ENCODE measurements around the gene DDX41. TPM values are rescaled to one million over a fixed set of nuclear protein-coding genes. Genes with fewer than 3 reads are reported as not detected.

Gene DDX41
- total RNA-seq, 4 donors from 2014 or later: 96.5 to 170 (median 130) TPM

DNA sequence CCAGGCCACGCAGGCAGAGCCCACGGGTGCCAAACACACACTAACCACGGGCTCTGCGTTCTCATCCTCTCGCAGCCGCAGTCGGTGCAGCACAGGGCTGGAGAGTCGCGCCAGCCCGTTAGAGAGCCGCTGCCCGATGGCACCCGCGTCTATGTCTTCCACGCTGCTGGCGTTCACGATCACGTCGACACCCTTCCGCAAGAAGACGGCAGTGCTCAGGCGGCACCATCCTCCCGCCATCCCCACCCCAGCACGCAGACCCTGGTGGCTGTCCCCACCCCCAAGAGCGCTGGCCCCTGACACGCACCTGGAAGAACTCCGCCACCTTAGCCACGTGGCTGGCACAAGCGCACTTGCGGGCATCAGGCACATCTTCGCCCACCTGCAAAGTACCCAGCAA, 49.3 kb downstream of the DDX41 start:
- no peak for DNase-seq
- Histone ChIP-seq H3K27me3 (peaks cover 6% of the 10 kb centered on the region), H3K27ac (no peak overlapping the region), H3K4me3 (no peak overlapping the region), H3K9me3 (no peaks in the 10 kb centered on the region), H3K4me1 (peaks cover 7 to 19% (median 11%) of the 10 kb centered on the region in 4 donors), H3K36me3 (no peaks in the 10 kb centered on the region)
- no peak for TF ChIP-seq POLR2AphosphoS5 (IDR thresholded peaks at IDR 0.05)
- no peak for TF ChIP-seq EP300 (IDR thresholded peaks at IDR 0.05; ENCODE audit: low read depth)
- intact Hi-C loops (cut with DNase I; ENCODE audit: low total_unique reads) (no loop called here), in situ Hi-C loops (cut with MboI; ENCODE audit: low pct_ligation_motif_present in 1 of 4, low pct_unique_long_range_greater_than_20kb in 1 of 4, low sequenced_read_pairs in 3 of 4) (loop anchor here in 1 of 4 donors (25.0 kb wide), 1 partner anchor 155 kb away; the partner anchor contains the start of genes MXD3, PRELID1 and RAB24)
- WGBS, 2 donors (ENCODE audit: low coverage in 1 of 2): 95% methylated on average over 31 of the region's 31 CpGs; no CpG with 5 or more reads in 1 of the 2 donors

GRCh38 chr5:177466861-177467260, 49.9 kb downstream of the DDX41 start:
- TF ChIP-seq EP300 (IDR thresholded peaks at IDR 0.05; ENCODE audit: low read depth): no peak
- in situ Hi-C loops (cut with MboI; ENCODE audit: low pct_ligation_motif_present in 1 of 4, low pct_unique_long_range_greater_than_20kb in 1 of 4, low sequenced_read_pairs in 3 of 4): loop anchor here in 1 of 4 donors (25.0 kb wide), 1 partner anchor 155 kb away; the partner anchor contains the start of genes MXD3, PRELID1 and RAB24
- 89 to 100% methylated on average over 4 to 24 of the region's 25 CpGs for WGBS, 2 donors (ENCODE audit: low coverage in 1 of 2)

GRCh38 chr5:177465044-177465443, 51.7 kb downstream of the DDX41 start:
- Histone ChIP-seq H3K27me3 (no peaks in the 10 kb centered on the region), H3K4me3 (no peak overlapping the region), H3K36me3 (no peaks in the 10 kb centered on the region), H3K27ac (no peak overlapping the region), H3K4me1 (peaks cover 0 to 5% (median 0%) of the 10 kb centered on the region in 4 donors), H3K9me3 (no peaks in the 10 kb centered on the region)
- WGBS, 2 donors (ENCODE audit: low coverage in 1 of 2): 86 to 96% methylated on average over 10 to 11 of the region's 11 CpGs
- TF ChIP-seq POLR2A (IDR thresholded peaks at IDR 0.05) (no peak), EP300 (IDR thresholded peaks at IDR 0.05; ENCODE audit: low read depth) (no peak), POLR2AphosphoS5 (IDR thresholded peaks at IDR 0.05) (no peak)
- TF ChIP-seq, protein P1, sequence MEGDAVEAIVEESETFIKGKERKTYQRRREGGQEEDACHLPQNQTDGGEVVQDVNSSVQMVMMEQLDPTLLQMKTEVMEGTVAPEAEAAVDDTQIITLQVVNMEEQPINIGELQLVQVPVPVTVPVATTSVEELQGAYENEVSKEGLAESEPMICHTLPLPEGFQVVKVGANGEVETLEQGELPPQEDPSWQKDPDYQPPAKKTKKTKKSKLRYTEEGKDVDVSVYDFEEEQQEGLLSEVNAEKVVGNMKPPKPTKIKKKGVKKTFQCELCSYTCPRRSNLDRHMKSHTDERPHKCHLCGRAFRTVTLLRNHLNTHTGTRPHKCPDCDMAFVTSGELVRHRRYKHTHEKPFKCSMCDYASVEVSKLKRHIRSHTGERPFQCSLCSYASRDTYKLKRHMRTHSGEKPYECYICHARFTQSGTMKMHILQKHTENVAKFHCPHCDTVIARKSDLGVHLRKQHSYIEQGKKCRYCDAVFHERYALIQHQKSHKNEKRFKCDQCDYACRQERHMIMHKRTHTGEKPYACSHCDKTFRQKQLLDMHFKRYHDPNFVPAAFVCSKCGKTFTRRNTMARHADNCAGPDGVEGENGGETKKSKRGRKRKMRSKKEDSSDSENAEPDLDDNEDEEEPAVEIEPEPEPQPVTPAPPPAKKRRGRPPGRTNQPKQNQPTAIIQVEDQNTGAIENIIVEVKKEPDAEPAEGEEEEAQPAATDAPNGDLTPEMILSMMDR (IDR thresholded peaks at IDR 0.05): no peak
- DNase-seq: no peak
- in situ Hi-C loops (cut with MboI; ENCODE audit: low pct_ligation_motif_present in 1 of 4, low pct_unique_long_range_greater_than_20kb in 1 of 4, low sequenced_read_pairs in 3 of 4) (loop anchor here in 1 of 4 donors (25.0 kb wide), 1 partner anchor 153 kb away; the partner anchor contains the start of genes MXD3, PRELID1 and RAB24), intact Hi-C loops (cut with DNase I; ENCODE audit: low total_unique reads) (no loop called here)

More at GRCh38 chr5:177466861-177467260, 49.9 kb downstream of the DDX41 start:
- Histone ChIP-seq H3K4me1 (peaks cover under 1 to 13% (median 6%) of the 10 kb centered on the region in 4 donors), H3K4me3 (no peak overlapping the region), H3K27ac (no peak overlapping the region), H3K9me3 (no peaks in the 10 kb centered on the region), H3K36me3 (no peaks in the 10 kb centered on the region), H3K27me3 (peaks cover under 1% of the 10 kb centered on the region)
- intact Hi-C loops (cut with DNase I; ENCODE audit: low total_unique reads): no loop called here
- DNase-seq: no peak

DNA sequence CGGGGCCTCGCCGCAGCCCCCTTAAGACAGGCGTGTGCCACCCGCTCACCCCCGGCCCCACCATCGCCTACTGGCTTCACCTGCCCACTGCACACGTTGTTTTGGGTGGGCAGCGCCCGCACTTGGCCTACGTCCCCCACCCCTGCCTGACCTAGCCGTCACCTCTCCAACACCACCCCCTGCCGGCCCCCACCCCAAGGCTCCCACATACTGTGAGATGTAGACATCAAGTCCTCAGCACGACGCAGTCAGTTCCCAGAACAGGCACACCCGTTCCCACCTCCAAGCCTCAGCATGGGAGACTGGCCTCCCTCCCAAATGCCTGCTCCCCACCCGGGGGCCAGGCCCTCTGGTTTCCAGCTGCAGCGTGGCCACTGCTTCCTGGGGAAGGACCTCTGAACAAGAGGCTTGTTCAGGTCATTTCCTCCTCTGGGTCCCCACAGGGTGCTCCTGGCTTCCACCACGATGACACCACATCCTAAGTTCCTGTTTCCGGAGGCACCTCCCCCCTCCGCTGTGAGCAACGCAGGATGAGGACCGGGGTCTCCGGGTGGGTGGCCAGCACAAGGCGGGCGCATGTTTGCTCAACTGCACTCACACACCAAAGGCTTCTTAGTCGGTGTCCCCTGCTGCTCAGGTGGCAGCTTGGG, 54.6 kb downstream of the DDX41 start:
- peaks cover 0 to 1% (median 0%) of the 10 kb centered on the region in 4 donors for H3K4me1 ChIP-seq
- WGBS, 2 donors (ENCODE audit: low coverage in 1 of 2): 81% methylated on average over 27 of the region's 27 CpGs; no CpG with 5 or more reads in 1 of the 2 donors
- H3K27ac ChIP-seq: no peak overlapping the region
- H3K27me3 ChIP-seq: no peaks in the 10 kb centered on the region
- intact Hi-C loops (cut with DNase I; ENCODE audit: low total_unique reads) (no loop called here), in situ Hi-C loops (cut with MboI; ENCODE audit: low pct_ligation_motif_present in 1 of 4, low pct_unique_long_range_greater_than_20kb in 1 of 4, low sequenced_read_pairs in 3 of 4) (loop anchor here in 1 of 4 donors (25.0 kb wide), 1 partner anchor 150 kb away; the partner anchor contains the start of genes MXD3, PRELID1 and RAB24)
- H3K36me3 ChIP-seq: no peaks in the 10 kb centered on the region
- H3K9me3 ChIP-seq: no peaks in the 10 kb centered on the region
- no peak for DNase-seq
- no peak overlapping the region for H3K4me3 ChIP-seq
- TF ChIP-seq EP300 (IDR thresholded peaks at IDR 0.05; ENCODE audit: low read depth): no peak
- no peak for TF ChIP-seq POLR2A (IDR thresholded peaks at IDR 0.05)
- TF ChIP-seq, protein P1 (IDR thresholded peaks at IDR 0.05): no peak
- no peak for TF ChIP-seq POLR2AphosphoS5 (IDR thresholded peaks at IDR 0.05)

Other genes with a start within 250 kb of the DDX41 start
- 10 to 100 TPM; 38.2 to 68.1 (median 51.8) TPM for gene RAB24, start 213.2 kb downstream of the DDX41 start, total RNA-seq
- gene PRELID1, start 213.2 kb downstream of the DDX41 start, total RNA-seq: 100 to 1,000 TPM in 3 of 4 donors, 10 to 100 TPM in 1; 52.1 to 192 (median 142) TPM
- gene MXD3, start 205.1 kb downstream of the DDX41 start, total RNA-seq: 100 to 1,000 TPM in 1 of 4 donors, 10 to 100 TPM in 3; 10.8 to 257 (median 21.7) TPM
- gene LMAN2, start 165.3 kb downstream of the DDX41 start, total RNA-seq: 100 to 1,000 TPM; 236 to 322 (median 293) TPM
- gene RGS14, start 159.0 kb downstream of the DDX41 start, total RNA-seq: 10 to 100 TPM; 16.5 to 49.6 (median 24.4) TPM
- gene SLC34A1, start 132.5 kb downstream of the DDX41 start, total RNA-seq: under 1 TPM in 1 of 4 donors, not detected in 3; 0.55 TPM
- gene PFN3, start 116.3 kb downstream of the DDX41 start, total RNA-seq: not detected
- 10 to 100 TPM in 1 of 4 donors, 1 to 10 TPM in 3; 2.6 to 20.1 (median 5.6) TPM for gene F12, start 107.4 kb downstream of the DDX41 start, total RNA-seq
- gene GRK6, start 90.3 kb downstream of the DDX41 start, total RNA-seq: 10 to 100 TPM; 21.5 to 40.5 (median 36.4) TPM
- gene PRR7, start 70.1 kb downstream of the DDX41 start, total RNA-seq: 1 to 10 TPM in 3 of 4 donors, not detected in 1; 2.1 to 5.0 (median 2.5) TPM
- 100 to 1,000 TPM in 1 of 4 donors, 10 to 100 TPM in 3; 10.1 to 201 (median 17.4) TPM for gene DBN1, start 43.3 kb downstream of the DDX41 start, total RNA-seq
- gene PDLIM7, start 19.4 kb downstream of the DDX41 start, total RNA-seq: 100 to 1,000 TPM in 1 of 4 donors, 10 to 100 TPM in 3; 52.6 to 256 (median 78.6) TPM
- gene DOK3, start 7.1 kb downstream of the DDX41 start, total RNA-seq: 10 to 100 TPM in 2 of 4 donors, 1 to 10 TPM in 1, under 1 TPM in 1; 0.60 to 17.2 (median 7.8) TPM
- gene FAM193B, start 37.6 kb upstream of the DDX41 start, total RNA-seq: 100 to 1,000 TPM in 1 of 4 donors, 10 to 100 TPM in 3; 59.7 to 128 (median 63.5) TPM
- gene TMED9, start 75.2 kb upstream of the DDX41 start, total RNA-seq: 10 to 100 TPM; 34.4 to 85.9 (median 70.9) TPM
- 10 to 100 TPM; 17.9 to 38.5 (median 27.0) TPM for gene B4GALT7, start 83.2 kb upstream of the DDX41 start, total RNA-seq